Skin of body (tissue), 2 donors: Measurements from ENCODE around the gene SPATS2. TPM values are rescaled to one million over a fixed set of nuclear protein-coding genes. Genes with fewer than 3 reads are reported as not detected.
"Not testable (repeated sequence)": the region's sequence is repeated elsewhere in the genome, so short reads cannot be mapped to it uniquely, and the experiment has no call there.

Experiments used
- DNase-seq: peaks from one replicate; lab custom pipeline; 2025; lab: John Stamatoyannopoulos, UW
- total RNA-seq: library from RNA; depleted of rRNA; stranded (reverse); fragments of >200 nt; gene quantifications from one replicate; pipeline ENCODE4 v1.2.3, GENCODE V29; 2014

The SPATS2 gene
- total RNA-seq, 1 donor from 2014 or later, result 24.6 TPM

DNA sequence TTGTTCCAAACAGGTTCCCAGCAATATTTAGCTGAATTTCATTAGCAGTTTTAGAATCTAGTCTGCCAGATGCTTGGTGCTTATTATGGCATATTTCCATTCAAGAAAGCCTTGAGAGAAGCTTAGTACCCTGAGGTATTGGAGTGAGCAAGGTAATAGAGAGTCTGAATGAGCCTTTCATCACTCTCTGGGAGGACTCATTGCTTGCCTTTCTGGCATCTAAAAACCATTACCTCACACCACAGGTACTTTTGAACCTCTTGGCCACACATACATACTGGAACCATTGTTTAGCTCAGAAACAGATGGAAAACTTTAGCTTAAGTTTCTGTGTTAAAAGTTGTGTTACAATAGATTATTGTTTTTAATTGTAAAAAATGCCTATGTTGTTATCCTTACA is 144.1 kb downstream of the SPATS2 start:
- no peak for DNase-seq

DNA sequence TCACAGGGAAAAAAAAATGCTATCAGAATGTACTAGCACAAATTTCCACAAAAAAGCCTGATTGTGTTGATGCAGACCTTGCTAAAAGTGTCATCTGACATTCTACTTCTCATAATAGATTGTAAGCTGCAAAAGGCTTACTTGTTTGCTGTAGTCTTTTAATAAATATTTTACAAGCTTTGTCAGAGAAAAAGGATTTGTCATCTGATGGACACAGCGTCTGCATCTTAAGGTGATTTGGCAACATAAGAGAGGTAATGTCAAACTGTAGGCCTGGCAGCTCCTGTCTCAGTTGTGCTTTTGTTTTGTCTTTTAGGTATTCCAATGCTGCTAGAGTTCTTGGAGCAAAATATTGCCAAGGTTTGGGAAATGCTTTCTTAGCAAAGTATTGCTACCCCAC is 145.3 kb downstream of the SPATS2 start:
- DNase-seq, result no peak

DNA sequence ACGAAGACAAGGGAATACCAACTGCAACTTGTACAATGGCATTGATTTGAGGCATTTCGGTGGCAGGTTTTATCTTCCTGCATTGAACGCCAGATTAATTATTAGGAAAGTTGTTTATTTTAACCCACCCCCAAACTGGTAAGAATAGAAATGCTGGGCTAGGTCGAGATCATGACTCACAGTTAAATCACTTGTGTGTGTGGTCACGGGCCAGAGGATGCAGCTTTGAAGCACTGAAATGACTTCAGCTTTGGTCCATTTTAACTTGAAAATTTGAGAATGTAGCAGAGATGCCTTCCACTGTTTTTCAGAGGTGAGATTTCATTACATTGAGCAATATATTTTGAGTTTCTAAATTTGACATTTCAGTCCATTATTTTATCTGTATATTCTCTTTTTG is 148.0 kb downstream of the SPATS2 start:
- DNase-seq, result no peak

DNA sequence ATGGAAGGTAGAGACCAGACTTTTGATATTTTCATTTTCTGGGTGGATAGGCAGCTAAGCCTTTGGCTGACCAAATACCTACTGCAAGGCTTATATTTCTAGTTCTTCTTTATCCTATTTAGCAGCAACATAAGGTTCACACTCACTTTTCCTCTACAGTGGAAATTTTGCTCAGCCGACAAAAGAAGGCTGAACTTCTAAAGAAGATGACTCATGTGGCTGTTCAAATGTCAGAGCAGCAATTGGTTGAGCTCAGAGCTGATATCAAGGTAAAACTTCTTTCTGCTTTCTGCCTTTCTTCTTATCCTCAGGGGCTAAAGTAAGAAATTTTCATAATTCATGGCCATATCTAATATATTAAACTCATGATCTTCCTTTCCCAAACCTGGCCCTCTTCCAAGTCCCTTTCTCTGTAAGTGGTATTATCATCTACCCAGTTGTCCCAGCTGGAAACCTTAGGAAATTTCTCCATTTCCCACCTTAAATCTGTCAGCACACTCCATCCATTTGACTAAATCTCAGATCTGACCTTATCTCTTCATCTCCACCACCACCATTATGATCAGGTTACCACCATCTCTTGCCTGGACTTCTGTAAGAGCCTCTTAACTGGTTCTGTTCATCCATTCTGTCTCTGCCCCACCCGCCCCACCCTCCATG is 151.8 kb downstream of the SPATS2 start:
- no peak for DNase-seq

DNA sequence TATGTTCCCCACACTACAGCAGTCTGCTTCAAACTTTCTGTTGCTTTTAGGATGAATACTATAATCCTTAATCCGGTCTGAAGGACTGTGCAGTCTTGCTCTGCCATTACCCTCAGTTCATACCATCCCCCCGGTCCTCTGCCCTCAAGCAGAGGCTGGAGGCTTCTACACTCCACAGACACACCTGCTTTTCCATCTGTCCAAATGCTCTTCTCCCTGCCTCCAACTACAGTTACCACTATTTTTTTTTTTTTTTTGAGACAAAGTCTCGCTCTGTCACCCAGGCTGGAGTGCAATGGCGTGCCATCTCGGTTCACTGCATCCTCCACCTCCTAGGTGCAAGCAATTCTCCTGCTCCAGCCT is 152.3 kb downstream of the SPATS2 start:
- DNase-seq, result no peak

DNA sequence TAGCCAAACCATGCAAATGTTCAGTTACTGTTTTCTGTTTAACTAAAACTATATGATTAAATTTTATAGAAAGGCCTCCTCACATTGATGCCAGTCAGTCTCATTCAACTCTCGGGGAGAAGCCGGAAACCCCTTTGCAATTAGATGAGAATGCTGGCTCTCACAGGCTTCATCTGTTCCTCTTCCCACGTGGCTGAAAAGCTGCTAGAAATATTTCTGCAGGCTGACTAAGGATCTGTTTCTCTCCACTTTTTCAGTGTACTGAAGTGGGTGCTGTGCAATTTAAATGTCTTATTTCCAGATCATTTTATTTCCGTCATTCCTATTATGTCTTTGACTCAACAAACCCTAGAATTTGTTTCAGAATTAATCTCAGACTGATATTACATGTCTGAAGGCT is 154.1 kb downstream of the SPATS2 start:
- DNase-seq, result no peak

DNA sequence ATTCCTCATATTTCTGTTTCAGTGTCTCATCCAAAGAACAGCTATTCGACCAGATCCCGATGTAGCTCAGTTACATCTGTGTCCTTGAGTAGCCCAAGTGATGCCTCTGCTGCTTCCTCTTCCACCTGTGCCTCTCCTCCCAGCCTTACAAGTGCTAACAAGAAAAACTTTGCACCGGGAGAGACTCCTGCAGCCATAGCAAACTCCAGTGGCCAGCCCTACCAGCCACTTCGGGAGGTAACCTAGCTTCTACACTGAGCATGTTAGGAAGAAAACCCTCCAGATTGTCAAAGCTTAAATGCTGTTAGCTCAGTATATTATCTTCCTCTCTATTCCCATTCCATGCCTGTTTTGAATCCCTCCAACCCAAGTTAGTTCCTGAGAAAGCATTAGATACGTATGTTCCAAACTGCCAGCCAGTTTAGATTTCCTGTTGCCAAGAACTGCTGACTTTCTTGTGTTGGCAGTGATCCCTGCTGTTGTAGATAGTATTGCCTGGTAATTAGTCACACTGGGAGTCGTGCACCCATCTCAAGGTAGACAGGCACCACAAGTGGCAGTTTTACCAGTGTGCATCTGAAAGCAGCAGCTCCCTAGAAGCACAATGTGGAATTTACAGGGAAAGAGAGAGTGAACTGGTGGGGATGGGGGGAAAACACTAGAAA is 157.5 kb downstream of the SPATS2 start:
- DNase-seq, result no peak

DNA sequence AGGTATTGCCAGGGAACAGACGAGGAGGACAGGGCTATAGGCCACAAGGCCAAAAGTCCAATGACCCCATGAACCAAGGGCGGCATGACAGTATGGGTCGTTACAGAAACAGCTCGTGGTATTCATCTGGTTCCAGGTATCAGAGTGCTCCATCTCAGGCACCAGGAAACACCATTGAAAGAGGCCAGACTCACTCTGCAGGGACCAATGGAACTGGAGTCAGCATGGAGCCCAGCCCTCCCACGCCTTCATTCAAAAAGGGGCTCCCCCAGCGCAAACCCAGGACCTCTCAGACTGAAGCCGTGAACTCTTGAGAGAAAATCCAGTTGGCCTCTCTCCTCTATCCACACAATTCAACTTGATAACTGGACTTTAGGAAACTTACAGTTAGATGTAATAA is 158.7 kb downstream of the SPATS2 start:
- DNase-seq, result no peak

DNA sequence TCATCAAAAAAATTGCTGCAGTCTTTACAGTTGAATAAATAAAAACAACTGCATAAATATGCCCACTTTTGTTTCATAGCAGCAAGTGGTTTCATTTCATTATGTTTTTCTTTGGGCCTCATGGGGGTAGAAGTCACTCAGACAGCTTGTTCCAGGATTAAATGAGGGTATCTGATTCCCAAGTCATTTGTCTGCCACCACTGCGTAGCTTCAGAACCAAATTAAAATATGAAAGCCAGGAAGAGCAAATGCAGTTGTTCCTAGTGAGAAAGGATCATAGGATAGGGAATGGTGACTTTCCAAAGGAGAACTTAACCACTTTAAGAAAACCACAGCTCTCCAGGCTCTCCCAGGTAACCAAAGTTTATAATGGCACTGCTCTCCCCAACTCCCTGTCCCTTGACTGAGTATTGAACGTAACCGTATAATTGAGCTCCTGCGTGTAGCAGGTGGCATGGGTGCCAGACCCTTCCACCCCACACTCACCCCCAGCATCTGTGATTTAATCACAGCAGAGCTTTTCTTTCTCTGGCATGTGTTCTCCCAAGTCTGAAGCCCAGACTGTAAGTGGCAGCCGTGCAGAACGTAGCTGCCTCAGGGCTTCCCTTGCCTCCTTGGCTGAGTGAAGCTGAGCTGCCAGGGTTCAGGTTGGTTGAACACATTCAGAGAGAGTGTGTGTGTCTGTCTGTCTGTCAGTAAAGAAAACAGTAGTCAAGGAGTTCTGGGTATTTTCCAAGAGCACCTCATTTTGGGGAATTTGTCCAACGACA is 160.3 kb downstream of the SPATS2 start:
- DNase-seq, result no peak

DNA sequence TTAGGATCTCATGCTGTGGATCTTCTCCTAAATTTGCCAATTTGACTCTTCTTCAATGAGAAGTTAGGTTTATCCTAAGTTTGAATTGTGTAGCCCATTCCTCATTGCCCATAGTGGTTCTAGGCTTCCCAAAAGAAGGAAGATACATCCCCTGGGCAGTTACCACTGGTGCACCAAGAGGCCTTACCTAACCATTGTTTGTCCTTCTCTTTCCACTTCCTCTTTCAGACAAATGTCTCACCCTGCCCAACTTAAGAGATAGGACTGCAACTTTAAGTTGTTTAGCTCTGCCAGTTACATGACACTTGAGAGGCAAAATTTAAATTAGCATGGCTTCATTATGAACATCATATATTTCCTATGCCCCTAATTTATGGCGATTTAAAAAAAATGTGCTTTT is 162.2 kb downstream of the SPATS2 start:
- no peak for DNase-seq

DNA sequence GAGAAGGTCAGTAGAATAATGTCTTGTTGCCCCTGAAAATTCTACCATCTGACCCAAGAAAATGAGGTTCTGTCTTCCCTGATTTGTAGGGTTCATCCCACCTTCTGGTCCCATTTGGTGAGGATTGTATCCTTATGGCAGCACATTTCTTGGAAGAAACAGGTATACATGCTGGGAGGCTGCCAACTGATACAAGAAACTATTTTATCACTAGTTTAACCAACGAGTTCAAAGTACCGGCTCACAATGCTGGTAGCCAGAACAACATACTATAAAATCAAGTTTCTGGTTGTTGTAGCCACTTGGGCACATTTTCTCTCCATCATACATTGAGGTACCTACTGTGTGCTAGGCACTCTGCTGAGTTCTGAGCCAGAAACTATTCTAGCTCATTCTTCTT is 164.5 kb downstream of the SPATS2 start:
- DNase-seq, result no peak

DNA sequence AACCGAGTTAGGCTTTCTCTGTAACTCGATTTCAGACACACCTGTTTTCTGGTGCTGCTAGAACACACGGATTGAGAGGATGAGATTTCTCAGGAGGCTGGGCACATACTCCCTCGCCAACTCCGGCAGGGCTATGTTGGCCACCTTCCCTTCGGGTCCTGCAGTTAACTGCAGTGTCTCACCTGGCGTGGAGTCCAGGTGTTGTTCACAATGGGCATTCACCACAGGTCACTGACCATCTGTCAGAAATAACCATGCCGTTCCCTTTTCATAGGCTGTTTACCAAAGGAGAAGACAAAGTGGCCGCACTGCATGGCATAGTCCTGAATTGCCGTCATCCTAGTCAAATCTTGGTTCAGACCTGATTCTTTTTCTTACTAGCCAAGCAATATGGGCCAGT is 166.1 kb downstream of the SPATS2 start:
- DNase-seq, result no peak

DNA sequence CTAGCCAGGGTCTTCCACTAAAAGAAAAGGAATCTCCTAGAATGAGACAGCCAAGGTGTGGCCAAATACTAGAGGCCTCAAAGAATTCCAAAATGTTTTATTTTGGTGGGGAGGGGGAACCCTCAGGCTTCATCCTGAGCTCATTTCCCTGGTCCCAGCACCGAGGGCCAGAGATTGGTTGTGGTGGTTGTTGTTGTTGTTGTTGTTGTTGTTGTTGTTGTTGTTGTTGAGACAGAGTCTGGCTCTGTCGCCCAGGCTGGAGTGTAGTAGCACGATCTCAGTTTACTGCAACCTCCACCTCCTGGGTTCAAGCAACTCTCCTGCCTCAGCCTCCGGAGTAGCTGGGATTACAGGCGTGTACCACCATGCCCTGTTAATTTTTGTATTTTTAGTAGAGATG is 166.9 kb downstream of the SPATS2 start:
- not testable (repeated sequence) for DNase-seq

DNA sequence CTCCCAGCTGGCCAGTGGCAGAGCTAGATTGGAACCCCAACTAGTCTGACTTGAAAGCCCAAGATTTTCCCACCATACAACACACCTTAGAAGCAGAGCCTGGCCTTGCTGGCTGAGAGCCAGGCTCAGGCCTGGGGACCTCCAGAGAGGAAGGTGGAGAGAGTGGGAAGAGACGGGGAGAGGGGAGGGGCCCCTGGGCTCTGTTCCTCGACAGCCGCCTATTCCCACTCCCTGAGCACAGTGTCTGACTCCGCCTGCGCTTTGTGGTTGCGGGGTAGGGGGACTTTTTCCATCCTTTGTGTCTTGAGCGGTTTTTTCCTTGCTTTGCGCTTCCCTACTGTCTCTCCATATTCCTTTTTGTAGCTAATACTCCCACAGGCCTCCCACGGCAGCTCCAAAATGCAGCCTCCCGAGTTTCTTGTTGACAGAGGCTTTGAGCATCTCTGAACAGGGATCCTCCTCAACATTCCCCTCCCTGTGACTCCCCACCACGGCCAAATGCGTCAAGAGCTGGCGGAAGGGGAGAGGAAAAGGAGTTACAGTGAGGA is 167.5 kb downstream of the SPATS2 start:
- DNase-seq, result no peak

DNA sequence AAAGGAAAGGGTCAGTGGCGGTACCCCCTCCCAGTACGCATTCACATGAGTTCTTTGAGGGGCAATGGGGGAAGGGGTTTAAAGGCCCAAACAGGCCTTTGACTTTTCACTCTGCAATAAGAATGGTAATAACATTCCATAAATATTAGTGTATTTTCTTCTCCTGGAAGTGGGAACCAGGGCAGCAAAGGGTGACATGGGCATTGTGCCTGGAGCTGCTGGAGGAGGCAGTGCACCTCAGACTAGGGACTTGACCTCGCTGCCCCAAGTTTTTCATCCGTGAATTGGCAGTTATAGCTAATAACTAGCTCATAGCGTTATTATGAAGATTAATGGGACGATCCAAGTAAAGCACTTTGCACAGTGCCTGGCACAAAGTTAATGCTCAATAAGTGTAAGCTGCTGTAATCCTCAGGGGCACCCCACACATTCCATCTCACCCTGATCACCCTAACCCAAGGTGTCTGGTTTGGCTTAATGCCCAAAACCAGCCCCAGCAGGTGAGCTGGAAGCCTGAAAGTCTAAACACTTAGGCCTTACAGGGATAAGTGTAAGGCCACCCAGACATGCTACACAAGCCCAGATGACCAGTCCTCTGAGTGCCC is 168.8 kb downstream of the SPATS2 start:
- DNase-seq, result no peak

DNA sequence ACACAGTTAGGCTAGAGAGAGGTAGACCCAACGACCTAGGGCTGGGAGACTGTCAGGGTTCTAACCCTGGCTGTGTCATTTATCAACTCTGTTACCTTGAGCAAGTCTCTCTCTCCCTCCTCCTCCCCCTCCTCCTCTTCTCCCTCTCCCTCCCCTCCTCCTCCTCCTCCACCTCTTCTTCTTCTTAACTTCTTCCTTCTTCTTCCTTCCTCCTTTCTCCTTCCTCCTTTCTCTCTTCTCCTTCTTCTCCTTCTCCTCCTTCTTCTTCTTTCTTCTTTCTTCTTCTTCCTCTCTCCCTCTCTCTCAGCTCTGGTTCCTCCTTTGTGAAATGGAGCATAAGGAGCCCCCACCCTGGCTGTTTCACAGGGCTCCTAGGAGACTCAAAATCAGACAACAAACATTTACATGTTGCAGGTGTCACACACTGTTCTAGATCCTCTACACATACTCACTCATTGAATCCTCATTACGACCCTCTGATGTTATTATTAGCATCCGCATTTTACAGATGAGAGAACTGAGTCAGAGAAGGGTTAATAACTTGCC is 169.3 kb downstream of the SPATS2 start:
- no peak for DNase-seq

DNA sequence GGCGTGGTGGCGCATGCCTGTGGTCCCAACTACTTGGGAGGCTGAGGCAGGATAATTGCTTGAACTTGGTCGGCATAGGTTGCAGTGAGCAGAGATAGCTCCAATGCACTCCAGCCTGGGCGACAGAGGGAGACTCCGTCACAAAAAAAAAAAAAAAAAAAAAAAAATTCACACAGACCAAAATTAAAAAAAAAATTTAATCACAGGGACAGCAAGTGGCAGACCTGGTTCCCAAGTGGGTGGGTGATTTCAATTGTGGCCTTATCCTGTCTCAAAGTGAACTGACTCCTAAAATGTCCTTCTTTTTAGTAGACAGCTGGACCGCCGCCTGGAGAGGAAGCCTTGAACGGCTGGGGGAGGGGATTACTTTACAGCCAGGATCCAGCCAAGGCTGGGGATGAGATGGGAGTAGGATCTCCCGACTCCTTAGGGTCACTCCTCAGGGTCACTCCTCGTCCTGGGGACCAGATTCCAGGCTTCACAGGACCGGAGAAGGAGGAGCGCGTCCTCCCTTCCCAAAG is 170.0 kb downstream of the SPATS2 start:
- DNase-seq, result no peak

DNA sequence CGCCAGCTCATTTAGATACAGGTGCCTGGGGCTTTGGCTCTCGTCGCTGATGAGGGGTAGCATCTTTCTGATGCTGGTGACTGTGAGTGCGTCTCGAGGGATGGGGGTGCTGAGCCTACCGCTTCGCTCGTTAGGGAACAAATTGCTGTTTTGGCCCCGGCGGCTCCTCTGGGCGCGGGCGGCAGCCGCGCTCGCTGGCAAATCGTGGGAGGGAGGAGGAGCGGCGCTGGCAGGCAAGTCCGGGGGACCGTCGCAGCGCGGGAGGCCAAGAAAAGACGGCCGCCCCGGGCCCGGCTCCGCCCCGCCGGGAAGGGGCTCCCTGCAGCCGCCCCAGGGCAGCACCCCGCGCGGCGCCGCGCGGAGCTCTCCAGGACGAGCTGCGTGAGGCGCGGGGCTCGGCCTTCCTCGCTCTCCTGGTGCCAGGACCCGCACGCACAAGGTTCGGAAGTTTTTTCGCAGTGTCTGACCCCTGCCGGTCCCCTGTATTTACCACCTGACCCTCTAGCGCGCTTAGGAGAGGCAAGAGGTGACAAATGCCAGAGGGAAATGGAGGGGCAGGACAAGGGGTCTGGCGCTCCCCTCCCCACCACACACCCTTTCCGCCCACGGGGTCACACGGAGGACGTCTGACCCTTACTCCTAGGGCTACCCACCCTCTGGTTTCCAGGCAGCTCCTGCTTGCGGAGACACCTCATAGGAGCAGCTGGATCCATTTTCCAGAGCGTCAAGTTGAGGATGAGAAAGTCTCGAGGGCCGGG is 170.7 kb downstream of the SPATS2 start:
- DNase-seq, result no peak

DNA sequence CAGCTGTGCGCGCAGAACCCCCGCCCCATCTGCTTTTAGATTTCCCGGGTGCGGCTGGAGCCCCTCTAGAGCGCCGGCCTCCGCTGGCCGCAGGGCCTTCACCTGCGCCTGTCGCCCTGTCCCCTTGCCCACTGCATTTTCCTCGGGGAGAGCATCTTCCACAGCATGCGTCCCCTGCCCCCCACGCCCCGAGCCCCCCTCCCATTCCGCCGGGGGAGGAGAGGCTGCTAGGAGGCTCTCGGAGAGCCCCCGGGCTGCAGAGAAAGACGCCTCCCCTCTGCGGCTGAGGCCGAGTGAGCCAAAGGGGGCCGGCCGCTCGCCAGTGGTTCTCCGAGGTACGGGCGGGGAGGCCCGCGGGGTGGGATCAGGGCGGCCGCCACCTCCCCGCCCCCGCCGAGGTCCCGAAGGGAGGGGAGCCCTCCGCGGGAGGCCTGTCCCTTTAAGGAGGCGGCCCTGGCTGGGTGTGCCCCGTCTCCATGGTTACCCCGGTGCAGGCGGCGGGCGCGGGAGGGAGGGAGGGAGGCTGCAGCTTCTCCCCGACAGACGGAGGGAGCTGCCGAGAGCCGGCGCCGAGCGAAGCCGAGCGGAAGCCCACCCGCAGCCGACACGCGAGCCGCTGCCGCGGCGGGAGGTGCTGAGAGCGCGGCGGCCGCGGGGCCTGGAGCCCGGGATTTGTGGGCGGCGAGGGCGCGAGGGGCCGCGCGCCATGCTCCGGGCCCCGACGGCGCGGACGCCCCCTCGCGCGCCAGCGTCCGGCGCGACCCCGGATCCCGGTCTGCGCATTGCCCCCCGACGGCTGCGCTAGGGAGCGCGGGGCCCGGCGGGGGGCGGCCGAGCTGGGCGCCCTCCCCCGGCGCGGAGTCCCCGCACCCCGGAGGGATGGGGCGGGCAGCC is 171.5 kb downstream of the SPATS2 start, which contains the start of gene KCNH3:
TSS of gene KCNH3 (plus strand) at position 521 of the 894 bp plus-strand sequence. CDS start 387 bp downstream, outside the sequence.
- DNase-seq, result peak; percentile 45
